CD14-positive monocyte (primary cell): ENCODE results near the gene CPLANE2. TPM values are rescaled to one million over a fixed set of nuclear protein-coding genes. Genes with fewer than 3 reads are reported as not detected.

Experiments used
- DNase-seq, 3 donors: peaks; one replicate each; pipeline ENCODE4 v3.0.0-alpha.2; 2011 to 2022
- H2AFZ ChIP-seq: 2 replicates; pipeline ENCODE4 v1.6.0; 2012; ENCODE audit warnings: mild to moderate bottlenecking, low read depth, low read length, inconsistent platforms; ENCODE audit not compliant: insufficient read depth, poor library complexity, severe bottlenecking
- H3K27ac ChIP-seq, 2 donors: 1 replicate in 1 of 2; 2 replicates in 1 of 2; pipeline ENCODE4 v1.5.1; 2012 to 2013; ENCODE audit warnings: low read length in 2 of 2, control low read depth in 1 of 2, inconsistent platforms in 1 of 2, low read depth in 1 of 2, mild to moderate bottlenecking in 1 of 2
- H3K27me3 ChIP-seq, 2 donors: one replicate each; pipeline versions ENCODE4 v1.6.0 to v1.6.1; 2011 to 2013; ENCODE audit warnings: low read length in 2 of 2; ENCODE audit not compliant: control insufficient read depth in 2 of 2, insufficient read depth in 2 of 2
- H3K36me3 ChIP-seq, 2 donors: replicated peaks in 1 of 2; 1 replicate in 1 of 2; 2 replicates in 1 of 2; pipeline versions ENCODE4 v1.5.1 to v1.6.1; 2012 to 2013; ENCODE audit warnings: low read length in 2 of 2, control low read depth in 1 of 2, inconsistent platforms in 1 of 2, mild to moderate bottlenecking in 1 of 2; ENCODE audit not compliant: insufficient read depth in 2 of 2, control insufficient read depth in 1 of 2
- H3K4me1 ChIP-seq, 2 donors: 1 replicate in 1 of 2; 2 replicates in 1 of 2; pipeline versions ENCODE4 v1.5.1 to v1.6.1; 2012 to 2013; ENCODE audit warnings: low read length in 2 of 2, control low read depth in 1 of 2, inconsistent platforms in 1 of 2, mild to moderate bottlenecking in 1 of 2, moderate library complexity in 1 of 2; ENCODE audit not compliant: insufficient read depth in 2 of 2, control insufficient read depth in 1 of 2
- H3K4me2 ChIP-seq: replicated peaks from 2 replicates; pipeline ENCODE3; 2012; ENCODE audit warnings: low read length, moderate library complexity, mild to moderate bottlenecking; ENCODE audit not compliant: poor library complexity, severe bottlenecking; ENCODE audit errors: extremely low read depth
- H3K4me3 ChIP-seq, 3 experiments: fragments of 200-600 bp in 1 of 3; sonication (generic) in 1 of 3; replicated peaks in 1 of 3; 1 replicate in 2 of 3; 2 replicates in 1 of 3; pipeline ENCODE4 v1.5.1; 2011 to 2013; ENCODE audit warnings: low read length in 3 of 3, mild to moderate bottlenecking in 3 of 3, control low read depth in 2 of 3, low read depth in 2 of 3, inconsistent platforms in 1 of 3, moderate library complexity in 1 of 3
- H3K79me2 ChIP-seq: 2 replicates; pipeline ENCODE4 v1.6.0; 2012; ENCODE audit warnings: mild to moderate bottlenecking, control low read depth, inconsistent platforms, low read length, moderate library complexity; ENCODE audit not compliant: insufficient read depth
- H3K9ac ChIP-seq: 2 replicates; pipeline ENCODE4 v1.6.0; 2017; ENCODE audit warnings: low read length, mild to moderate bottlenecking; ENCODE audit not compliant: insufficient read depth, poor library complexity, severe bottlenecking
- H3K9me3 ChIP-seq, 2 donors: replicated peaks in 1 of 2; 1 replicate in 1 of 2; 2 replicates in 1 of 2; pipeline versions ENCODE4 v1.5.1 to v1.6.1; 2012 to 2013; ENCODE audit warnings: low read length in 2 of 2, control low read depth in 1 of 2; ENCODE audit not compliant: control insufficient read depth in 1 of 2, insufficient read depth in 1 of 2
- H4K20me1 ChIP-seq: 2 replicates; pipeline ENCODE4 v1.6.0; 2012; ENCODE audit warnings: mild to moderate bottlenecking, low read length, control low read depth, moderate library complexity; ENCODE audit not compliant: insufficient read depth
- H3K27ac Mint-ChIP-seq, 7 donors: one replicate each; pipeline ENCODE4 v1.8.0; 2020; ENCODE audit warnings: mild to moderate bottlenecking in 7 of 7, mixed read lengths in 7 of 7, moderate library complexity in 6 of 7, inconsistent platforms in 2 of 7
- H3K27me3 Mint-ChIP-seq, 3 donors: one replicate each; pipeline ENCODE4 v1.8.0; 2021 to 2022; ENCODE audit warnings: low read depth in 3 of 3, mild to moderate bottlenecking in 3 of 3, mixed read lengths in 3 of 3, moderate library complexity in 3 of 3, inconsistent platforms in 1 of 3
- H3K36me3 Mint-ChIP-seq, 2 donors: one replicate each; pipeline ENCODE4 v1.8.0; 2020; ENCODE audit warnings: mixed read lengths in 2 of 2, inconsistent platforms in 1 of 2, mild to moderate bottlenecking in 1 of 2
- H3K4me1 Mint-ChIP-seq: one replicate; pipeline ENCODE4 v1.8.0; 2020; ENCODE audit warnings: mild to moderate bottlenecking, mixed read lengths
- H3K4me3 Mint-ChIP-seq, 2 donors: one replicate each; pipeline ENCODE4 v1.8.0; 2020; ENCODE audit warnings: mild to moderate bottlenecking in 2 of 2, mixed read lengths in 2 of 2, moderate library complexity in 1 of 2
- H3K9me3 Mint-ChIP-seq, 7 donors: one replicate each; pipeline ENCODE4 v1.8.0; 2020 to 2022; ENCODE audit warnings: mixed read lengths in 7 of 7, mild to moderate bottlenecking in 6 of 7, moderate library complexity in 6 of 7, inconsistent platforms in 2 of 7
- CTCF ChIP-seq: fragments of 200-600 bp; IDR thresholded peaks from one replicate; pipeline ENCODE4 v1.8.0; 2022; ENCODE audit warnings: antibody characterized with exemption, mild to moderate bottlenecking
- WGBS: methylation state at CpG from one replicate; pipeline ENCODE4 v1.1.5; 2013; ENCODE audit warnings: missing lambda C conversion rate; ENCODE audit not compliant: insufficient coverage; 5-methylcytosine and 5-hydroxymethylcytosine counted together
- intact Hi-C, 2 donors: fragments of 100-400 bp; cut with micrococcal nuclease; formaldehyde crosslinking; loops; one replicate each; pipeline versions ENCODE4 v1.15.0 to v1.15.1; 2023
- polyA plus RNA-seq, 3 donors: library from polyadenylated mRNA; depleted of rRNA in 1 of 3; unstranded in 2 of 3; stranded (reverse) in 1 of 3; fragments of 300-500 nt in 2 of 3; fragments of >200 nt in 1 of 3; fragmentation: Illumina TruSeq in 2 of 3; gene quantifications; 1 replicate in 2 of 3; 2 replicates in 1 of 3; pipeline ENCODE4 v1.2.3, GENCODE V29; 2012 to 2021

Gene CPLANE2
- polyA plus RNA-seq, 3 donors = 0.54 to 1.7 (median 1.4) TPM

GRCh38 chr1:16186655-16187235, 50.2 kb downstream of the CPLANE2 start:
- Histone ChIP-seq H2AFZ (no peak overlapping the region), H3K79me2 (no peaks in the 10 kb centered on the region), H3K4me3 (no peak overlapping the region), H3K4me1 (no peaks in the 10 kb centered on the region), H3K27ac (no peak overlapping the region), H3K9ac (no peak overlapping the region), H3K4me2 (no peak overlapping the region), H4K20me1 (no peaks in the 10 kb centered on the region), H3K27me3 (no peaks in the 10 kb centered on the region), H3K36me3 (no peaks in the 10 kb centered on the region), H3K9me3 (no peaks in the 10 kb centered on the region)
- Mint-ChIP-seq H3K9me3 (no peaks in the 10 kb centered on the region), H3K27me3 (peaks cover 2 to 23% (median 10%) of the 10 kb centered on the region in 3 donors), H3K4me3 (no peak overlapping the region), H3K27ac (peak overlapping the region in 1 of 7 donors; percentile 54), H3K4me1 (peaks cover 2% of the 10 kb centered on the region), H3K36me3 (no peaks in the 10 kb centered on the region)
- 91% methylated on average over 5 of the region's 9 CpGs for WGBS
- TF ChIP-seq CTCF = no peak
- DNase-seq = no peak
- intact Hi-C loops = loop anchor here (1.0 to 10.0 kb wide), 3 partner anchors 107 to 182 kb away; partner anchors contain the start of genes HSPB7 (in 1 of the 2) and SRARP (in 1 of the 2)

DNA sequence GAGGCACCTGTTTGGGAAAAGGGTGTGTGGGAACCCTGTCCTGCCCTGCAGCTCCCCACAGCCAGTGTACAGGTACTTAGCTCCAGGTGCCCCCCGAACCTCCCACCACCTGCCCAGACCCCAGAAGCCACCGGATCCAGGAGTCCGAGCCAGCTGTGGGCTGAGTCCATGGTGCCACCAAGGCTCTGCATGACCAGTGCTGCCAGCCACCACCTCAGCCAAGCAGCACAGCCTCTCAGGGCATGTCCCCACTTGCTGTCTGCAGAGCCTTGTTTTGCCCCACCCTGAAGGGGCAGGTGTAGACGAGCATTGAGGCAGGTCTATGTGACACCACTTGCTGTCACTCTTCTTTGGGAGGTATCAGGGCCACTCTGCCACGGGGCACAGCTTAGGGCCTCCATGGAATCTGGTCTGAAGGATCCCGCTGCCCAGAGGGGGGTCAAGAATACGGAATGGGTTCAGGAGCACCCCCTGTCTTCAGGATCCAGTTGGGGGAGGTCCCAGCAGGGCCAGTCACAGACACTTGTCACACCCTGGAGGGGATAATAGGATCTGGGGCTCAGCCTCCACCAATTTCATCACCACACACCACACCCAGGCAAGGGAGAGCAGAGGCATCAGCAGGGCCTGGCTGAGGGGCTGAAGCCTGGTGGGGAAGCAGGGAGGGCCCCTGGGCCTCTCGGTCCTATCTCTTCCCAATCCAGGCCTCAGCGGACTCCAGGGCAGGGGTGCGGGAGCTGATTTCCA, 52.3 kb downstream of the CPLANE2 start:
- H3K4me1 ChIP-seq = no peaks in the 10 kb centered on the region
- no peak overlapping the region for H3K27ac Mint-ChIP-seq
- H4K20me1 ChIP-seq = no peaks in the 10 kb centered on the region
- H3K9me3 Mint-ChIP-seq = no peaks in the 10 kb centered on the region
- DNase-seq = no peak
- no peak overlapping the region for H3K4me3 ChIP-seq
- H3K27ac ChIP-seq = no peak overlapping the region
- H3K27me3 ChIP-seq = no peaks in the 10 kb centered on the region
- no peaks in the 10 kb centered on the region for H3K79me2 ChIP-seq
- H3K36me3 Mint-ChIP-seq = no peaks in the 10 kb centered on the region
- H3K36me3 ChIP-seq = no peaks in the 10 kb centered on the region
- no peak for TF ChIP-seq CTCF
- peaks cover 2% of the 10 kb centered on the region for H3K4me1 Mint-ChIP-seq
- H3K27me3 Mint-ChIP-seq = peaks cover 2 to 14% (median 6%) of the 10 kb centered on the region in 3 donors
- no peak overlapping the region for H3K9ac ChIP-seq
- intact Hi-C loops = loop anchor here (10.0 kb wide), 2 partner anchors 170 to 180 kb away; partner anchors contain the start of genes HSPB7 (in 1 of the 2) and SRARP (in 1 of the 2)
- H2AFZ ChIP-seq = no peak overlapping the region
- WGBS = 95% methylated on average over 8 of the region's 10 CpGs
- no peak overlapping the region for H3K4me2 ChIP-seq
- no peaks in the 10 kb centered on the region for H3K9me3 ChIP-seq
- no peak overlapping the region for H3K4me3 Mint-ChIP-seq
